Right renal pelvis (tissue), 4 donors: ENCODE measurements around the gene ATG10. TPM values are rescaled to one million over a fixed set of nuclear protein-coding genes. Genes with fewer than 3 reads are reported as not detected.
"Not testable (repeated sequence)": the region's sequence is repeated elsewhere in the genome, so short reads cannot be mapped to it uniquely, and the experiment has no call there.

ENCODE experiments used
- DNase-seq, 4 donors: peaks; one replicate each; pipeline ENCODE4 v3.0.0-alpha.2; 2013; ENCODE audit warnings: low read depth in 4 of 4, low spot score in 3 of 4, missing footprints in 1 of 4
- polyA plus RNA-seq, 4 donors: library from polyadenylated mRNA; unstranded; fragments of 120-200 nt; gene quantifications; one replicate each; pipeline ENCODE4 v1.2.1, GENCODE V29; 2013; ENCODE audit not compliant: insufficient read length in 4 of 4

The ATG10 gene
- polyA plus RNA-seq, 4 donors = 11.2 to 17.1 (median 12.7) TPM

DNA sequence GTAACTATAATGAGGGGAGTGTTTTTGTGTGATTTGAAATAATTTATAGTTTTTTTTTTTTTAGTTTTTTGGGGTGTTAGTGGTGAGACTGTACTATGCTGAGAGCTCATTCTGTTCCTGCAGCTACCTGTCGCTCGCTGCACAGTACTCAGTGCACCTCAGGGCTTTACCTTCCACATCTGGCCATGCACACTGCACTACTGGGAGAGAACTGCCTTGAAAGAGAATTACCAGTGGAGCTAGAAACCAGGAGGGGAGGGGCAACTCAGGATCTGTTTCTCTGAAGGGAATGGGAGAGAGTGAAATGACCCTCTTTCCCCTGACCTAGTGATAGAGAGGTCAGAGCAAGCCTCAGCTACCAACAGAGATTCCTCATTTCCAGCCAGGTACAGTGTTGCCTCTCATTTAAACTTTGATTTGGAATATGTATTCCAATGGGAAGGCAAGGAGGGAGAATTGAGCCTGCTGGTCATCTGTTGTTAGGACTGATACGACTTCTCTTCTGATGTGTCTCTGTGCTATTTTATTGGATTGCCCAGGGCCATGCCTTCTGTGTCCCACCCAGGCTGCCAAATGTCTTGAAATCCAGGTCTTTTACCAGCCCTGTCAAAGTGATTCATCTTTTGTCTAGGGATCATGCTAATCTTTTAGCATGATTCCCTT lies 8.9 kb downstream of the ATG10 start:
- DNase-seq = no peak

DNA sequence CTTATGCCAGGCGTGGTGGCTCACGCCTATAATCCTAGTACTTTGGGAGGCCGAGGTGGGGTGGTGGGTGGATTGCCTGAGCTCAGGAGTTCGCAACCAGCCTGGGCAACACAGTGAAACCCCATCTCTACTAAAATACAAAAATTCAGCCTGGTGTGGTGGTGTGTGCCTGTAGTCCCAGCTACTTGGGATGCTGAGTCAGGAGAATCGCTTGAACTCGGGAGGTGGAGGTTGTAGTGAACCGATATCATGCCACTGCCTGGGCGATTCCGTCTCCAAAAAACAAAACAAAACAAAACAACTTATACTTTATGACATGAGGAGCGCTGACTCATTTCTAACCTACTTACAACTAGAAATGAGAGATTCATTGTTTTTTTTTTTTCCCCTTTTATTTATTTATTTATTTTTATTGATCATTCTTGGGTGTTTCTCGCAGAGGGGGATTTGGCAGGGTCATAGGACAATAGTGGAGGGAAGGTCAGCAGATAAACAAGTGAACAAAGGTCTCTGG lies 10.4 kb downstream of the ATG10 start:
- not testable (repeated sequence) for DNase-seq

DNA sequence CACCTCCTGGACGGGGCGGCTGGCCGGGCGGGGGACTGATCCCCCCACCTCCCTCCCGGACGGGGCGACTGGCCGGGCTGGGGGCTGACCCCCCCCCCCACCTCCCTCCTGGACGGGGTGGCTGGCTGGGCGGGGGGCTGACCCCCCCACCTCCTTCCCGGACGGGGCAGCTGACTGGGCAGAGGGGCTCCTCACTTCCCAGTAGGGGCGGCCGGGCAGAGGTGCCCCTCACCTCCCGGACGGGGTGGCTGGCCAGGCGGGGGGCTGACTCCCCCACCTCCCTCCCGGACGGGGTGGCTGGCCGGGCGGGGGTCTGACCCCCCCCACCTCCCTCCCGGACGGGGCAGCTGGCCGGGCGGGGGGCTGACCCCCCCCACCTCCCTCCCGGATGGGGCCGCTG lies 11.3 kb downstream of the ATG10 start:
- not testable (repeated sequence) for DNase-seq

DNA sequence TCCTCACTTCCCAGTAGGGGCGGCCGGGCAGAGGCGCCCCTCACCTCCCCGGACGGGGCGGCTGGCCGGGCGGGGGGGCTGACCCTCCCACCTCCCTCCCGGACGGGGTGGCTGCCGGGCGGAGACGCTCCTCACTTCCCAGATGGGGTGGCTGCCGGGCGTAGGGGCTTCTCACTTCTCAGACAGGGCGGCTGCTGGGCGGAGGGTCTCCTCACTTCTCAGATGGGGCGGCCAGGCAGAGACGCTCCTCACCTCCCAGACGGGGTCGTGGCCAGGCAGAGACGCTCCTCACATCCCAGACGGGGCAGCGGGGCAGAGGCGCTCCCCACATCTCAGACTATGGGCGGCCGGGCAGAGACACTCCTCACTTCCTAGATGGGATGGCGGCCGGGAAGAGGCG lies 11.7 kb downstream of the ATG10 start:
- not testable (repeated sequence) for DNase-seq

DNA sequence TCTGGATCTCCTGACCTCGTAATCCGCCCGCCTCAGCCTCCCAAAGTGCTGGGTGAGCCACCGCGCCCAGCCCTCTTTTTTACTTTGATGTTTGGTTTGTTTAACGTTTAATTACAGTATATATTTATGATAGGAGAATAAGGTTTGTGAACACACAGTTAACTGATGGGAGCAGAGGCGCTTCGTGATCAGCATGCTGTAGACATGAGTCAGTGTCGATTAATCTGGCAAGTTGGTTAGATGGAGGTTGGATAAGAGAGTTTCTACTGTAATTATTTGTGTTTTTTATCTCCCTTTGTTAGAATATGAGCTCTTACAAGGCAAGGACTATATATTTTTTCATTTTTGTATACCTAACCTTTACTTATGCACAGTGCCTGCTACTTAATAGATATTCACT lies 14.3 kb downstream of the ATG10 start:
- DNase-seq = no peak

DNA sequence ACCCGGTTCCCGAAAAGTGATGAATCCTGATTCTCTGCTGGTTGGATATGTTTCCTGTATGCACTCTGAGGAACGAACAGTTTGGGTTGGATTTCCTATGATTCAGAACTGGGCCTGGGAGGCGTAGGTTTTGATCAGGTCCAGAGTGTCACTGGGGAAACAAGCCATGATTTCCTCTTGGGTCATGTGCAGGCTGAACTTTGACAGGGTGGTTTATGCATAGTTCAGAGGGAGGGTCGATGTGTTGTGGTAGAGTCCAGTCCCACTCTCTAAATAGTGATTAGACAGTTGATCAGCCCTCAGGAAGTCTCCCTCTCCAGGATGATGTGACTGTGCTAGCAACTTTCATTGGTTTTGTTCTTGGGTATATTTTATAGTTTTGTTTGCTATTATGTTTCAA lies 17.4 kb downstream of the ATG10 start:
- DNase-seq = no peak

DNA sequence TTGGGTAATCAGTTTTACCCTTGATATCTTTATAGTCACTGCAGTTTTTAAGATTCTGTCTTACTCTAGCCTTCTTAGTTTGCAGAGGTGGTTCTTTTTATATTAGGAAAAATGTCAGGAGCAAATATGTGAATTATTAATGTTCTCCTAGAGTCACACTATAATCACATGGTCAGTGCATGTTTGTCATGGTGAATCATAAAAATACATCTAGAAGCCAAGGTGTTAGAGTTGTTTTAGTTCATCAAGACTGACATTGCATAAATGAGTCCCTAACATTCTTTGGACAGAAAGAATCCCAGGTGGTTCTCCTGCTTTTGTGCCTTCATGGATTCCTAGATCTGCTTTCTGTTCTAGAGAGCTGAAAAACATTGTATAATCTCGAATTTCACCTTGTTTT lies 22.9 kb downstream of the ATG10 start:
- no peak for DNase-seq

DNA sequence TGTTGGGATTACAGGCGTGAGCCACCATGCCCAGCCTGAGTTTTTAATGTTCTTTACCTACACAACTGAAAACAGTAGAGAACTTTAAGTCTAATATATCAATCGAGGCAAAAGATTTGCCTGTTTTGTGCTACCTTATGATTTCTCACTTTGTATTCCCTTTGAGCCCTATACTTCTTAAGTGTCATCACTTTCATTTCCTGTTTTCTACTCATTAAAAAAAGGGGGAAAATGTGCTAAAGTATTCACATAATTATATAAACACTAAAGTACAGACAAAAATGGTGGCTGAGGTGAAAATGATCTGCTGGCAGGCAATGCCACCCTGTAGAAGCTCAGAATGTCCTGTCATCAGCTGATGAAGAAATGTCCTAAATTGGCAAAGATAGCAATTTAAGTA lies 23.6 kb downstream of the ATG10 start:
- DNase-seq = no peak

DNA sequence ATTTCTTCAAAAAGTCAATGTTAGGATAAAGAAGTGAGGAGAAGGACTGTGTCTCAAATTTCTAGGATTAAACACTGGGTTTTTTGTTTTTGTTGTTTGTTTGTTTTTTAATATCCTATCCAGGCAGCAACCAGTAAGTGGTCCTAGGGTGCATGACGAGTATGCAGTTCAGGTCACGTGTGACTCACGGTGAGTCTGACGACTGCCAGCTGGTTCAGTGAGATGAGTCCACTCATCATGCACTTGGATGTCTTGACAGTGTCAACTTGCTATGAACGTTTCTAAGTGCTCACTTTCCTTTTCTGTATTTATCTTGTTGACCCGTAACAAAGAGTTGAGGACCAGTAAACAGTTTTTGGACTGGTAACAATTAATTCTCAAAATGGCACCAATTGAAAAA lies 32.7 kb downstream of the ATG10 start:
- DNase-seq = no peak

DNA sequence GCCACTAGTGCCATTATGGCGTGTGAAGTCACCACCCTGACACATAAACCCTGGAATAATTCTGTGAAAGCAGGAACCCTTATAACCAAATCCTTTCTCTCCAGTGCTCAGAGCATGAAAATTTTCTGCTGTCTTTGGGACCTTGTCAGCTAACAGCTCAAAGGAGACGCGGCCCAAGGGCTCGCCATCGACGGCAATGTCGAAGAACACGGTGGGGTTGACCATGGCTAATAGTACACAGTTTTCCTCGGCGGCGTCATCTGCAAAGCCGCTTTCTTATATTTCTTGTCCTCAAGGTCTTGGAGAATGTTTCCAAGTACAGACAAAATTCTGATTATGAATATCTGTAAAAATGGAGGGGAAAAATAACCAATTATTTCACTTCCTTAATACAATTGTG lies 38.0 kb downstream of the ATG10 start:
- DNase-seq = not testable (repeated sequence)

DNA sequence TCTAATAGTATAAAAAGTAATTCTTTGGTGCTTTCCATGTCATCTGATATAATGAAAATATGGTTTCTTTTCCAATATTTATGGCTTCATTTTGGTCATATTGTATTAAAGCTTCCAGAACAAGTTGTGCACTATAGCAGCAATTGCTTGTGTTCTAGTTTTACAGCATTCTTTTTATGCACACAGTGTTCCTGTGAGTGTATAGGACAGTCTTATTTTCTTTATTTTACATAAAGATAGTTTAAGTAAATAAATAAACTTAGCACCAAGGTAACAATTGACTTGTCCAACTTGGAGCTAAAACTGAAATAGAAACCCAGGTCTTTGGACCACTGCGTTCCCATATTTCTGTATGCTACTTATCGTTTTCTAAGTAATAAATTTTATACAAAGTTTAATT lies 38.9 kb downstream of the ATG10 start:
- no peak for DNase-seq

DNA sequence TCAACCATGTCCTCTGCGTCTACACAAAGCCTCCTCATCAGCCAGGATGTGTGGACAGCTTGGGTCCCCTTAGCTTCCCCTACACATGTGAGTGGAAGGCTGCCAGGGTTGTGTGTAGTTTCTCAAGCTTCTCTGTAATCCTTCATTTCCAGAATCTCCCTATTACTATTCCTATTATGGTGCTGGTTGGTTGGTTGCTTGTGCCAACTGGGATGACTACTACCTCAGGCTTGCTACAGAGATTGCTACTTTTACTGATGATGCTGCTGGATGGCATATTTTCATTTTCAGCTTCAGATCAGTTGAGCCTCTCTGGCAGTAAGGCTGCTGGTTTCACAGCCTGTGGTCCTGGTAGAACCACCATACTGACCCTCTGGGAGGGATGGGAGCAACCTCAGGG lies 39.9 kb downstream of the ATG10 start:
- no peak for DNase-seq

DNA sequence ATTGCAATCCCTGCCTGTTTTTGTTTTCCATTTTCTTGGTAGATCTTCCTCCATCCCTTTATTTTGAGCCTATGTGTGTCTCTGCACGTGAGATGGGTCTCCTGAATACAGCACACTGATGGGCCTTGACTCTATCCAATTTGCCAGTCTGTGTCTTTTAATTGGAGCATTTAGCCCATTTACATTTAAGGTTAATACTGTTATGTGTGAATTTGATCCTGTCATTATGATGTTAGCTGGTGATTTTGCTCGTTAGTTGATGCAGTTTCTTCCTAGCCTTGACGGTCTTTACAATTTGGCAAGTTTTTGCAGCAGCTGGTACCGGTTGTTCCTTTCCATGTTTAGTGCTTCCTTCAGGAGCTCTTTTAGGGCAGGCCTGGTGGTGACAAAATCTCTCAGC lies 42.8 kb downstream of the ATG10 start:
- not testable (repeated sequence) for DNase-seq

DNA sequence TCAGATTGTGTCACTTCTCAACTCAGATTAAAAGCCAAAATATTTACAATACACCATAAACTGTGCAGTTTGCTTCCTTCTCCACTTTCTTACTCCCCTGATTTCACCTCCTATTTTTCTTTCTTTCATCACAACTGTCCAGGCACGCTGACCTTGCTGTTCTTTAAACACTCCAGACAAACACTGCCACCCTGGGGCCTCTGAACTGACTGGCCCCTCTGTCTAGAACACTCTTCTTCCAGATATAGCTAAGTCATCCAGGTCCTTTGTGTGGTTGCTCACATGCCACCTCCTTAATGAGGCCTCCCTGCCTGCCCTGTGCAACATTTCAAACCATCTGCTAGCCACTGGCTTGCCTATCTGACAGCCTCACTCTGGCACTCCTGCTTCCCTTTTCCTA lies 46.6 kb downstream of the ATG10 start:
- no peak for DNase-seq

DNA sequence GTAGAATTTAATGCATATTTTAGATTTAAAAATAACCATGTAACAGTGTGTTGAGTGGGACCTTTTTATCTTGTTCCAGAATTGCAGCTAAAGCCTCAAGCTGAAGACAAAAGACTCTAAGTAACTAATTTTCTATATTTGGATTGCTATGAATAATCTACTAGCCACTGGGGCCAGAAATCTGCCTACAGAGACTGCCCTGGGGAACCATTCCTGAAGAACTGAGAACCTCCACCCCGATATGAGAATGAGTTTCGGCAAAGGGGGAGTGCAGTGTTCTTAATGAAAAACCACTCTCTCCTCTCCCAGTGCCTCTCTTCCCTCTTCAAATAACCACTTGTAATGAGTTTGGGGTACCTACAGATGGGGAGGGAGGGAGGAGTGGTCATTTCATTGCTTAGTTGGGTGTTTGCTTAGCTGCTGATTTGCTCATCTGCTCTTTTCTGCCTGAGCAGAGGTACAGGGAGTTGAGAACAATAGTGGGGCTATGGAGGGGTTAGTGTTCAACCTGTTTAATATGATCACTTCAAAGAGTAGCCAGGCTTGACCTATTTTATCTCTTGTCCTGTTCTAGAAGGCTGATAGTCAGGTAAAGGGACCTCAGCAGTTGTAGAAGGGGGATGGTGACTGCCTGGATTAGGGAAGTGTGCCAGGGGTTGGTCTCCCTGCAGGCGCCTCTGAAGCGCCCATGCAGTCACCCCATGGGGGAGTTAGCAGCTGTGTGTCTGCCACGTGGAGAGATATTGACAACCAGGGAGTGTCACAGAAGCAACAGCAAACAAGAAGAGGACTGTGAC lies 47.7 kb downstream of the ATG10 start:
- DNase-seq = no peak

DNA sequence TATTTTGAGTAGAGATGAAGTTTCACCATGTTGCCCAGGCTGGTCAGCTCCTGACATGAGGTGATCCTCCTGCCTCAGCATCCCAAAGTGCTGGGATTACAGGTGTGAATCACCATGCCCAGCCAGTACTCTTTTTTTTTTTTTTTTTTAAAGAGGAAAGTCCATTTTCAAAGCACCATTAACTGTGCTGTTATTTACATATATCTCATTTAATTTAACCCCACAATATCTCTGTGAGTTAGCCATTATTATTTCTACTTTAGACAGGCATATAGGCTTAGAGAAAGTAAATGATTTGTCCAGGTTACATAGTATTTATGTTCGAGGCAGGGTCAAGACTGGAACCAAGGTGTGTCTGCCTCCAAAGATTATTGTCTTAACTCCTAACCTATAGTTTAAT lies 50.7 kb downstream of the ATG10 start:
- DNase-seq = no peak

DNA sequence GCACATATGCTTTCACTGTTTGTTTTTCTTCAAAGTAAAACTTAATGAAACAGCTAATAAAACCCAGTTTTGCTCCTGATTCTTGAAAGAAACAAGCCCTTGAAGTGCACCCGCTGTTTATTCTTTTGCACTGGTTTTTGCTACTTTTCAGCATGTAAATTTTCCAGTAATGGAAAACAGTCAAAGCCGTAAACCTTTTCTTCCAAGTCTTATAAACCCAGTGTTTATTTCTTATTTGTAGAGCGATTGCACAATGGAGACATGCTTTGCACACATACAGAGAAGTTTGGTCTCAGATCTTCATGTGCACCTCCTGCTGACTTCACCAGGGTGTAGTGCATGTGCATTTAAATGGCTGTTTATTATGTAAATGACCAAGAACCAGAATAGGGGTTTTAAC lies 51.8 kb downstream of the ATG10 start:
- DNase-seq = peak in 2 of 4 donors; percentile 9 to 17

DNA sequence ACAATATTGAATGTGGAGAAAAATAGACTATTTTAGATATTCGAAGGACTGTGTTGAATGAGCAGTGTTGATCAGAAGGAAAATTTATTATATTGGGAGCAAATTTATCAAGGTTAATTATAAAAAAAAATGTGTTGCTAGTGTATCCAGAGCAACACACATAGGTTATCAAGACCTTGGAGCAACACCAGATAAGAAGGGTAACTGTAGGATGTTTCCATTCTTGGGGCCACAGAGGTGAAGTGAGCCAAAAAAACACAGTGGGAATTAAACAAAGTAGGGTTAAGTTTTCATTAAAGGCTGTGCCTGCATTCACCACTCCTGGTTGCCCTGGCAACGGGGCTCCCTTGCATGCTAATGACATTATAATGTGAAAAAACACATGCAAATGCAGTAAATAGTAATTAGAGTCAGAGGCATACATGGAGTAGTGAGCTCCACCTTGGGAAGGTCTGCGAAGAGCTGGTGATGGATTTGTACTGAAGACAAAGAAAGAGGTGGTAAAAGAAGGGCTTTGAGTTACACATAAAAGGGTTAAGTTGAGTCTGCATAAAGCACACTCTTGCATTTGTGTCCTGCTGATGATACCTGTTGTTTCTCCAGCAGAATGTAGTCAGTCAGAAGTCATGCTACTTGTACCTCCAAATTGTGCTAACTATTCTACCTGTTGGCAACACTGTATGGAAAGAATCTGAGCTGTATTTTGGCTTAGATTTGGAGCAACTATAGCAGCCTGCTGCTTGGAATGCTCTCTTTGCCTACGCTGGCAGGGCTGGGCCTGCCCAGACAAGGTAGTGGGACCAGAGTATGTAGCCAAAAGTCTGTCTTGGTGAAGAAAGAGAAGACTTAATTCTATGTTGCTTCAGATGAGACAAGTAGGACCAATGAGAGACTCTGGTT lies 59.6 kb downstream of the ATG10 start:
- DNase-seq = no peak

DNA sequence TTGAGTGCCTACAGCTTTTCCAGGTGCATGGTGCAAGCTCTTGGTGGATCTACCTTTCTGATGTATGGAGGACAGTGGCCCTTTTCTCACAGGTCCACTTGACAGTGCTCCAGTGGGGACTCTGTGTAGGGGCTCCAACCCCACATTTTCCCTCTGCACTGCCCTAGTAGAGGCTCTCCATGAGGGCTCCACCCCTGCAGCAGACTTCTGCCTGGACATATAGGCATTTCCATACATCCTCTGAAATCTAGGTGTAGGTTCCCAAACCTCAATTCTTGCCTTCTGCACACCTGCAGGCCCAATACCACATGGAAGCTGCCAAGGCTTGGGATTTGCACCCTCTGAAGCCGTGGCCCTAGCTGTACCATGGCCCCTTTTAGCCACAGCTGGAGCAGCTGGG lies 71.1 kb downstream of the ATG10 start:
- not testable (repeated sequence) for DNase-seq

DNA sequence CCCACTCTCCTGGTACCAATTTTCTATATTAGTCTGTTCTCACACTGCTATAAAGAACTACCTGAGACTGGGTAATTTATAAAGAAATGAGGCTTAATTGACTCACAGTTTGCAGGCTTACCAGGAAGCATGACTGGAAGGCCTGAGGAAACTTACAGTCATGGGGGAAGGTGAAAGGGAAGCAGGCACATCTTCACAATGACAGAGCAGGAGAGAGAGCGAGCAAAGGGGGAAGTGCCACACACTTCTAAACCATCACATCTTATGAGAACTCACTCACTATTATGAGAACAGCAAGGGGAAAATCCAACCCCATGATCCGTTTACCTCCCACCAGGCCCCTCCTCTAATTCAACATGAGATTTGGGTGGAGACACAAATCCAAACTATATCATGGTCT lies 72.2 kb downstream of the ATG10 start:
- DNase-seq = no peak
